ENCODE results near the gene SLC25A21. TPM values are rescaled to one million over a fixed set of nuclear protein-coding genes. Genes with fewer than 3 reads are reported as not detected.

SLC25A21 gene
- polyA plus RNA-seq, 2 of the 4 experiments (the other 2 are of a cell fraction), result 0.68 to 1.4 TPM

- no peak for DNase-seq (ENCODE audit: low read depth in 1 of 2, low spot score in 1 of 2)
- CTCF ChIA-PET, result no interaction called here
- WGBS (ENCODE audit: missing lambda C conversion rate), result 65% methylated on average over 2 of the region's 2 CpGs
- no peaks in the 10 kb centered on the region for H3K4me1 ChIP-seq
- H3K4me3 ChIP-seq, result no peak overlapping the region
- POLR2A ChIA-PET, result no interaction called here
- no peak overlapping the region for H3K27ac ChIP-seq
- H3K9me3 ChIP-seq, result no peaks in the 10 kb centered on the region
- ATAC-seq, result no peak
- H3K4me2 ChIP-seq, result no peak overlapping the region
- no peak for TF ChIP-seq RNF2 (IDR thresholded peaks at IDR 0.05; ENCODE audit: borderline replicate concordance, low read depth)
- no peak for TF ChIP-seq HDAC2 (IDR thresholded peaks at IDR 0.05)
- TF ChIP-seq CTCF (IDR thresholded peaks at IDR 0.05), result no peak
- TF ChIP-seq FOSL2 (IDR thresholded peaks at IDR 0.05), result no peak
- no peak for TF ChIP-seq FOSL2 (CRISPR knock-in tag; IDR thresholded peaks at IDR 0.05)
- no peak for TF ChIP-seq HEYL (CRISPR knock-in tag; IDR thresholded peaks at IDR 0.05)
- TF ChIP-seq EP300 (IDR thresholded peaks at IDR 0.05), result no peak
- no peak for TF ChIP-seq E2F6 (IDR thresholded peaks at IDR 0.05; ENCODE audit: borderline replicate concordance, low read depth)
- peak; percentile 7 for FAIRE-seq
These were observed 288.4 kb downstream of the SLC25A21 start for GRCh38 chr14:36884049-36884448.

GRCh38 chr14:36880276-36880675 is 292.1 kb downstream of the SLC25A21 start:
- Histone ChIP-seq H3K9me3 (no peaks in the 10 kb centered on the region), H3K27ac (no peak overlapping the region), H3K4me3 (no peak overlapping the region), H3K4me2 (no peak overlapping the region), H3K4me1 (no peaks in the 10 kb centered on the region)
- DNase-seq (ENCODE audit: low read depth in 1 of 2, low spot score in 1 of 2) (no peak), ATAC-seq (no peak), FAIRE-seq (no peak)
- POLR2A ChIA-PET, result no interaction called here
- no peak for TF ChIP-seq EP300 (IDR thresholded peaks at IDR 0.05)
- TF ChIP-seq ZSCAN20 (CRISPR knock-in tag; IDR thresholded peaks at IDR 0.05), result no peak
- no peak for TF ChIP-seq CHD2 (IDR thresholded peaks at IDR 0.05; ENCODE audit: low read length, partially characterized antibody)
- no peak for TF ChIP-seq USF2 (IDR thresholded peaks at IDR 0.05)
- no peak for TF ChIP-seq RCOR1 (IDR thresholded peaks at IDR 0.05; ENCODE audit: low read depth, low read length)
- TF ChIP-seq HOXA7 (CRISPR knock-in tag; IDR thresholded peaks at IDR 0.05), result no peak
- 39% methylated on average over 3 of the region's 3 CpGs for WGBS (ENCODE audit: missing lambda C conversion rate)
- CTCF ChIA-PET, result no interaction called here

GRCh38 chr14:36879558-36879957 is 292.8 kb downstream of the SLC25A21 start:
- no peak for FAIRE-seq
- ATAC-seq, result no peak
- Histone ChIP-seq H3K4me2 (no peak overlapping the region), H3K27ac (no peak overlapping the region), H3K9me3 (no peaks in the 10 kb centered on the region), H3K4me3 (no peak overlapping the region), H3K4me1 (no peaks in the 10 kb centered on the region)
- POLR2A ChIA-PET, result no interaction called here
- DNase-seq (ENCODE audit: low read depth in 1 of 2, low spot score in 1 of 2), result no peak
- TF ChIP-seq CBX2 (IDR thresholded peaks at IDR 0.05; ENCODE audit: borderline replicate concordance, low read depth), result no peak
- no peak for TF ChIP-seq ELK1 (IDR thresholded peaks at IDR 0.05; ENCODE audit: low read depth, low read length)
- no peak for TF ChIP-seq HES2 (IDR thresholded peaks at IDR 0.05)
- TF ChIP-seq PBX3 (IDR thresholded peaks at IDR 0.05), result no peak
- TF ChIP-seq BHLHE40 (IDR thresholded peaks at IDR 0.05; ENCODE audit: low read depth, low read length), result no peak
- no peak for TF ChIP-seq ZFP36 (IDR thresholded peaks at IDR 0.05; ENCODE audit: borderline replicate concordance, partially characterized antibody)
- no peak for TF ChIP-seq HMGXB4 (CRISPR knock-in tag; IDR thresholded peaks at IDR 0.05; ENCODE audit: borderline replicate concordance)
- TF ChIP-seq JUNB (IDR thresholded peaks at IDR 0.05), result no peak
- CTCF ChIA-PET, result no interaction called here
- WGBS (ENCODE audit: missing lambda C conversion rate), result 70% methylated on average over 2 of the region's 2 CpGs
